COR-L47 (cell line): ENCODE data around the gene BPGM.
A peak's percentile ranks its signal among the peaks of the same experiment; 100 is the strongest.

ENCODE experiments used
- DNase-seq: peaks from one replicate; lab custom pipeline; 2025; lab: John Stamatoyannopoulos, UW

Gene BPGM

DNA sequence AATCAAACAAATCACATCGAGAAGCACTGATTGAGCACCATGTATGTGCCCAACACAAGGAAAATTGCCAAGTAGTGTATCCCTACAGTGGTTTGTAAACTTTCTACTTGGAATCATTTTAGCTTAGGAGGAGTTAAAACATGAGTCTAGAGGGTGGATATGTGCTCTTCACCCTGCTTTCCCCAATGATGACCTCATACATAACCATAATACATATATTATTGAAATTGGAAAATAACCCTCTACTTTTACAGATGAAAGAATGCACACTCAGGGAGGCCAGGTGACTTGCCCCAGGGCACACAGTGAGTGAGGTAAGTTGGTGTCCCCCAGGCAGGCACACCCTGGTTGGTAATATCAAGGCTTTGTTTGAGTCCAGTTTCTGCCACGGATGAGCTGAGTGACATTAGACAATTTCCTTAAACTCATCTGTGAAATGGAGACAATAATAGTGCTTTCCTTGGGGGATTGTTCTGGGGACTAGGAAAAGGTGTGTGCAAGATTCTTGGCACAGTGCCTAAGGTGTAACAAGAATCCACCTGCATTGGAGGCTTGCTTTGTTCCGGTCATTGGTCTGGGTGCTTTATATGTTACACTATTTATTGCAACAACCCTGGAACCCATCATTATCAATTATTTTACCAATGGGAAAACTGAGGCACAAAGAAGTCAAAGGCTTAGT lies 50.7 kb downstream of the BPGM start:
- no peak for DNase-seq

DNA sequence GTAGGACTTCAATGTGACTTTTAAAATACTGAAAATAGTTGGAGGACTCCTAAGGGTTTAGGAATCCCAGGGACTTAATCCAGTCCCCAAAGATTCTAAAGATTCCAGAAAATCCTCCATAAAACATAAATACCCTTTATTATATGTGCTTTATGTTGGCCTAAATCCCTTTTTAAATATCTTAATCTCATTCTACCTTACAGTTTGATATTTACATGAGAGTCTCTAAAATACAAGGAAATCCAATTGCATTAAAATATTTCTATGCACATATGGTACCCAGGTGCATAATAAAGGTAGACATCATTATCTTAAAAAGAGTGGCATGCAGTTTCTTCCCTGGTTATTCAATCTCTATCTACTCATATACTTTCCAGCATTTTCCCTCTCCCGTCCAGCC lies 51.8 kb downstream of the BPGM start:
- no peak for DNase-seq

DNA sequence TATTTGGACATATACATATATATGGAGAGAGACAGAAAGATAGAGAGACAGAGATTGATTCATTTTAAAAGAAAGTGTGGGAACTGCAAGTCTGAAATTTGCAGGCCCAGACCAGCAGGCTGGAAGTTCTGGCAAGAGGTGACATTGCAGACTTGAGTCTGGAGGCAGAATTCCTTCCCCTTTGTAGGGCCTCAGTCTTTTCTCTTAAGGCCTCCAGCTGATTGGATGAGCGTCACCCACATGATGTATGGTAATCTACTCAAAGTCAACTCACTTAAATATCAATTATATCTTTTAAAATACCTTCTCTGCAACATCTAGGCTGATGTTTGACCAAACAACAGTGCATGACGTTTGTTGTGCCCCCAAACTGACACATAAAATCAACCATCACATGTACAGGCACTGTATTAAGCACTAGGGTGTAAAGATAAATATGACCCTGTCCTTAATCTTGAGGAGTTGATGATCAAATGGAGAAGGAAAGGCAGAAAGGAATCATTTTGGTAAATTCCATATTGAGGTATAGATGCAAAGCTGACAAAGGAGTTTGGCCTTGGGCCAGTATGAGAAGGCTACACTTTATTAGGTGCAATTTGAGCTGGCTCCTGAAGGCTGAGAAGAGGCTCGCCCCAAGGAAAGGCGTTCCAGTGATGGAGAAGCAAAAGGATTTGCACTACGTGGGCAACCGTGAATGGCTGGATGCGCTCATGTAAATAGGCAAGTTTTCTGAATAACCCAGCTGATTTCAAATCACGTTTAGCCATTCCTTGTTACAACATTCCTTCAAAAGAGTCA lies 52.6 kb downstream of the BPGM start:
- no peak for DNase-seq

DNA sequence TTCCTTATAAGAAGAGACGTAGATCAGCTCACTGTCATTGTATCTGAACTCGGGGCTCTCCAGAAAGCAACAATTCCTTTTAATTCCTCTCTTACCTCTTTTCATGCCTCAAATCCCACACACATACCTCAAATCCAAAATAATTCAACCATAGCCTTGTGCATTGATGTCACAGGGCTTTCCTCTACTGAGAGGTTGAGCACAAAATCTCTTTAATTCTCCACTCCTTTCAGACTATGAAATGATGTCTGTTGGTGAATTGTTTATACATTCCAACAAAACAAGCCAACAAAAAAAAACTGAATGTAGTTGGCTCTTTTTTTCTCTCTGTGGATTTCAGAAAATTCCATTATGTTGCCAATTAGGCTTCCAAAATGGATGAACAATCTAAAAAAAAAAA lies 53.2 kb downstream of the BPGM start:
- no peak for DNase-seq

DNA sequence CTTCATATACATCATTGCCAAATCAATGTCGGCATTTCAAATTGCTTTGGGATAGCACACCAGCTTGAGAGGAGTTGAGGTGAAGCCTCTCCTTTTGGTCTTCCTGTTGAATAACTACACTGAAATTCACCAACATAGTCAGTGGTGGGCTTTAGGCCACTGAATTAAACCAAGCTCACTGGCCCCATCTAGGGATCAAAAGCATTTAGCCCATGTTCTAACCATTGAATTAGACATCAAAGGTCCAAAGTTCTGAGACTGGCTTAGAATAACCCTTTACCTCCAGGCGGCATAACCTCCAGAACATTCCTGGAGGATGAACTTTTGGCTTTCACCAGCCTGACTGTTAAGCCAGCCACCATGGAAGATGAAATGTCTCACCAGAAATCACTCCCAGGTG lies 54.6 kb downstream of the BPGM start:
- DNase-seq = peak; percentile 24

DNA sequence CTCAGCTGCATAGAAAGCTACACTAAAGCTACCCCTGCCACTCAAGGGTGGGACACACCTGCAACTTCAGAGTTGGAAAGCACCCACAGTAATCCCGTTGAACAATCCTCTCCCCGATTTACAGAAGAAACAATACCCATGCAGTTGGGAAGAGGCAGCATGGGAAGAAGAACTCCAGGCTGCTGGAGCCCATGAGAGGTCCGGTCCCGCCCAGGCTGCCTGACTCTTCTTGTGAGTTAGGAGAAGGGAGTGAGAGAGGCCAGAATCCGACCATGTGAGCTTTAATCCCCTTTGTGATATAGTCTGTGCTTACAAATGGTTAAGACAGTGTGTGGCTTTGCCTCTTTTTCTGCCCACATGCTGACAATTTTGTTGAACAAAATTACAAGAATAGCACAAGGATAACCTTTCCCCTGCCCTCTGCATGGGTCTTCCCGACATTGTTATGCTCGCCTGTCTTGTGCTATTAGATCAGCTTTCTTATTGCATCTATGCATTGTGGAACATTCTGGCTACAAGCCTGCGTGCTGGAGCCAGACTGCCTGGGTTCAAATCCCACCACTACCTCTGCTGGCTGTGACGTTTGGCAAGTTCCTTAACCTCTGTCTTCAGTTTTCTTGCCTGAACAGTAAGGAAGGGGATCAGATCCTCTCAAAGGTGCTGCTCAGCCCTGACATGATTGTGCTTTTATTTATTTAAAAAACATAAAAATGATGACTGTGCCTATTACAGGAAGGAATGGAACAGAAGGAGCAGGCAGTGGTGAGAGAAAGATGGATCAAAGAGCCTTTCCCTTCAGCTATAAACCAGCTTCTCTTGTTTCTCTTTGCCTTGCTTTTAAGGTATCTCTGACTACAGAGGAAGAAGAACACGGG lies 56.0 kb downstream of the BPGM start:
- no peak for DNase-seq

DNA sequence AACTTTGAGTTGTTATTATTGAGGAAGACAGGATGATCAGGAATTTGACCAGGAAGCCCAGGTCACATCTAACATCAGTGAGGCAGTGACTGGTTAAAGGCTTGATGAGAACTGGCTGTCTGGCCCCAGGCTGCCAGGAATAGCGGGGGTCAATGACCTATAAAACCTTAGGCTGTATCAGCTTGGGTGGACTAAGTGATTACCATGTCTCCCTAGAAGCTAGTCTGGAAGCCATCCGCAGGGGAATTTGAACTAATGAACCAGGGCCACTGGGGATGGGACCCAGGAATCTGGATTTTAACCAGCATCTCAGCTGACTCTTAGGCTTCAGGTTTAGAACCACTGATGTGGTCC lies 56.6 kb downstream of the BPGM start:
- no peak for DNase-seq

DNA sequence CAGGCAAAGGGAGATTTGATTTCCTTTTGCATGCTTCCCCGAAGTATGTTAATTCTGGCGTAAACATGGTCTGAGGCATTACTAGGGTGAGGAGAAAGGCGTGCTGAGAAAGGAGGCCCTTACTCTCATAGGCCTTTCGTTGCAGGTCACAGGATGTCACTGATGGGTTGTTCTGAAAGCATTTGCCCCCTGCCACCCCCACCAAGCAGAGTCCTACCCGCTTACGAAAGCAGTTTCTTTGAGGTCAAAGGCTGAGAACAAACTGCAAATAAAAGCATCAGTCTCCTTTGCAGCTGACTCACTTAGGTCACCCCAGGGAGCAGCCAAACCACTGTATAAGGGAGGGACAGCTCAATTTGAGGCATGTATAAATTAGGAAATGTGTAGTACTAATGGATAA lies 57.1 kb downstream of the BPGM start:
- DNase-seq = no peak

DNA sequence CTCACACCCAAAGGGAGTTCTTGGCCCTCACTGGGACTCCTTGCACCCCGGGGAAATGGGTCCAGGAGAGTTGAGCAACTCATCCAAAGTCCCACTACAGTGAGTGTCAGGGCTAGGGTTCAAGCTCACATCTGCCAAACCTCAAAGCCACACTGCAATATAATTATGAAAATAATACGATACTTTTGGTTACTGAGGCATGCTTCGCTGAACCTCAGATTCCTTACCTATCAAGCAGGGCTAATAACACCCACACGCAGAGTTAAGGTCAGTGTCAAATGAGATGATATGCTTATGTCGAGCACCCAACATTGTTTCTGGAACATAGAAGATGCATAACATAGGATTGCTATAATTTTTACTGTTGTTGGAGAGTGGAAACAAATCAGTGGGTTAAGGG lies 58.2 kb downstream of the BPGM start:
- no peak for DNase-seq

DNA sequence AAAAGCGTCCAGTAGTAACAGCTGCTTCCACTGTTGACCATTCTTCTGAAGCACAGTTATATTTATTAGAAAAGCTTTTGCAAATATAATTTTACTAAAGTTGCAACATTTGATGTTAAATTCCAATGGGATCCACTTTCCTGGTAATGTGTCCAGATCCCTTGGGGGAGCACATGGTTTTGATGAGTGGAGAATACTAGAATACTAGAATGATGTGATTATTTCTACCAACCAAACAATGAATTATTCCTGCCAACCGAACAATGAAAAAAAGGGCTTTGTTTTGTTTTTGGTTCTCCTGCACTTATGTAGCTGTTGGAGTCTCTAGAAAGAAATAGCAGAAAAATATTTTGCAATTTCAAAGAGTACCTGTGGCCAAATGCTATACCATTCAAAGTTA lies 59.1 kb downstream of the BPGM start:
- DNase-seq = no peak

DNA sequence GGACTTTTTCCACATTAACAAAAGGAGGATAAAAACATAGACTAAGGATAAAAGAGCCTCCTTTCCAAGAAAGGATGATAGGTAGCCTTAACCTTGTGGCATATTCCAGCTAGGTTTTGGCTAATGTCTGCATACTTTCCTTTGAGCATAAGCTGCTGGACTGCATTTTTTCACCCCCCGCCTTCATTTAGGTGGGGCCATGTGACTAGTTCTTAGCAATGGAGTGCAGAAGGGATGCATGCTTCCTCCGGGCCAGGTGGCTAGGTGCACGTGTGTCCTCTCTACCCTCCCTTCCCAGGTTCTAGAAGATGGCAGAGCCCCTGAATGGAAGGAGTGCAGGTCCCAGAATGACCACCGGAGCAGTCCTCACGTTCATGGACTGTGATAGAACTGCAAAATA lies 59.8 kb downstream of the BPGM start:
- no peak for DNase-seq

DNA sequence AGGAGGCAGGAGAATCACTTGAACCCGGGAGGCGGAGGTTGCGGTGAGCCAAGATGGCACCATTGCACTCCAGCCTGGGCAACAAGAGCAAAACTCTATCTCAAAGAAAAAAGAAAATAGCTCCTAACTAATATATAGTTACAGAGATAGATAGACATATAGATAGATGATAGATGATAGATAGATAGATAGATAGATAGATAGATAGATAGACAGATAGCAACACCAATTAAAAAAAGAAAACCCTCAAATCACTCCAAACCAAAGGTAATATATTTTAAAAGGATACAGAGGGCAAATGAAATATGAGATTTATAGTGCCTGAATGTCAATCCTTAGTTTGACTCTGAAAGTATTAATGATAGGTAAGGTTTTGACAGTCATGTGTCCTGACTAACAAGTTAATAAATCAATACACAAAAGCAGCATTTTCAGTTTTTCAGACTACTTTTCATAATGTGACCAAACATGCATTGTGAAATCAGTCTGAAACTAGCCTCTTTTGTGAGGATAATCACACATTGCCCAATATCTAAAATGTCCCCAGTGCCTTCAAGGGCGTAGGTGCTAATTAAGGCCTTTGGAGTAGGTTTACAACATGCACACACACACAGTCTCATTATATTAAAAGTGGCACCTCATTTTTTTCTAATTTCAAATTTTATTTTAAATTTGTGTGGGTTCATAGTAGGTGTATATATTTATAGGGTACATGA lies 61.2 kb downstream of the BPGM start:
- DNase-seq = no peak

DNA sequence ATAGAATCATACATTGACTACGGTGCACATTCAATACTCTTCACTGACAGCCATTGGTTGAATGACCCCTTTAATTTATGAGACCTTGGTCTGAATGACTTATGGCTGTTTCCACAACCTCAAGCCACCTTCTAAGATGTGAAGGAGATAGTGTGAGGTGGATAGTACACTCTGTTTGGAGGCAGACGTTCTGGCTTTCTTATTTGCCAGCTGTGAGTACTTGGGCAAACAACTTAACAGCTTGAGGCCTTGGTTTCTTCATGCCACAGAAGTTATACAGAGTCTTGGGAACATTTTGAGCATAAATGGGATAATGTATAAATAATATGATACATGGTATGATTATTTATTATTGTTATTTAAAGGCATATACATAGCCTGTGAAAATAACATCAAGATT lies 62.0 kb downstream of the BPGM start:
- DNase-seq = no peak

DNA sequence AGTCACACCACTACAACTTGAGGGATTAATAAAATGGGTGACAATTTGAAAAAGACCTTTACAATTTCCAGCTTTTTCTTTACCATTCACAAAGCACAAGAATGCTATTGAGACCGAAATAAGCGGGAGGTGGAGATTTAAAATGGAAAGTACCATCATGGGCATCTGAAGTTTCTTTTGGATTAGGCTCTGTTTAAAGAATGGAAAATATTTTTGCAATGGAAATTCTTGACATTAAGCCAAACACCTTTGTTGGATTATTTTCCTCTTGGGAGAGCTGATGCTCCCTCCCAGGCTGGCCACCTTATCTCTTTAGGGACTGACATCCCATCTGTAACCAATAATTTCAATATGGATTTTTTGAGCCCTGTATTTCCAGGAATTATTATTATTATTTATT lies 62.5 kb downstream of the BPGM start:
- DNase-seq = no peak

DNA sequence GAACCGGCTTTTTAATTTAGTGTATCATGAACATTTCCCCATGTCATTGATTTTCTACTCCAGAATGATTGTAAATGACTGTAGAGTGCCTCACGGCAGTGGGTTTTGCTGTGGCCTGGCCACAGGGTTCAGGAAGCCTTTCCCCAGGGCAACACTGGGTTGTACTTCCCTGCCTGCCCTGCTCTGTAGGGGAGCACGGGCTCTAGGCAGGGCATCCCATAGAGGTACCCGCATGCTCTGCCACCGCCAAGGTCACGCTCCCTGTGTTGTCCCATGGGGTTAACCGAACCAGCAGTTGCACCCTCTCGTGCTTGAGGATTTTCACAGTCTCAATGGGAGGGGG lies 63.8 kb downstream of the BPGM start:
- no peak for DNase-seq

DNA sequence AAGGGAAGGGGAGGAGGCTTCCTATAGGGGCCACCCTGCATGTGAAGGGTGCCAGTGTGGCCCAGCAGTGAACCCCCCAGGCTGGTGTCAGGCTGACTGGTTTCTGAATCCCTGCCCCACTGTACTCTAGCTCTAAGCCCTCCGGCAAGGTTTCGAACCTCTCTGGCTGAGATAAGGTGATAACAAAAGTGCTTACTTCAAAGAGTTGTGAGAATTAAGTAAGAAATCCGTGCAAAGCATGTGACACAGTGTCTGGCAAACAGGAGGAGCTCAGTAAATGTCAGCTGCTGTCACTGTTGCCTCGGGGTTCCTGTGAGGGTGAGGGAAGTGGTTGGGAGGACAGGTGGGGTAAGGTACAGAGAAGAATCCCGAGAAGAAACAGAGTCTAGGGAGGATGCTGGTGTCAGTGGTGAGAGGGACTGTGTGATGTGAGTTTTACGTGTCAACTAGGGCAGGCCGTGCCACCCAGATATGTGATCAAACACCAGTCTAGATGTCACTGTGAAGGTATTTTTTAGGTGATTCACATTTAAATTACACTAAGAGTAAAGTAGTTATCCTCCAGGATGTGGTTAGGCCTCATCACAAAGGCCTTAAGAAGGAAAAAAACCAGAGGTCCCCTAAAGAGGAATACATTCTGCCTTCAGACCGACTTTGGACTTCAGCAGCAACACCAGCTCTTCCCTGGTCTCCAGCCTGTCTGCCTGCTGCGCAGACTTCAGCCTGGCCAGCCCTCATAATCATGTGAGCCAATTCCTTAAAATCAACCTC lies 64.4 kb downstream of the BPGM start:
- no peak for DNase-seq

DNA sequence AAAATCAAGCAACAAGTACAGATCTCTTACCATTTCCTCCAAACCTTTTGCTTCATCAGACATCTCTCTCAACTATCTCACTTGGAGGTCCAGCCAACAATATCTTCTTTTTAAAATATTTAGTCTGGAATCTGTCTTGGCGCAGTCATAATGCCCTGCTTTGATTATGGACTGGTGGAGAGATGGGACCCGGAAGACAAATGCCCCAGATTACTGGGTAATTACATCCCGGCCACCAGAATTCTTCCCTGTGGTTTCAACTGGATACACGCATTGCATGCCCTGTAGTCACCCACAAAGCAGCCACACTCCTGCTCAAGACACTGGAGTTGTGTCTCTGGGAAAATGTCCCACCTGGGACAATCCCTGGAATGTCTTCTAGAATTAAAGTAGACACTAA lies 65.5 kb downstream of the BPGM start:
- DNase-seq = no peak

DNA sequence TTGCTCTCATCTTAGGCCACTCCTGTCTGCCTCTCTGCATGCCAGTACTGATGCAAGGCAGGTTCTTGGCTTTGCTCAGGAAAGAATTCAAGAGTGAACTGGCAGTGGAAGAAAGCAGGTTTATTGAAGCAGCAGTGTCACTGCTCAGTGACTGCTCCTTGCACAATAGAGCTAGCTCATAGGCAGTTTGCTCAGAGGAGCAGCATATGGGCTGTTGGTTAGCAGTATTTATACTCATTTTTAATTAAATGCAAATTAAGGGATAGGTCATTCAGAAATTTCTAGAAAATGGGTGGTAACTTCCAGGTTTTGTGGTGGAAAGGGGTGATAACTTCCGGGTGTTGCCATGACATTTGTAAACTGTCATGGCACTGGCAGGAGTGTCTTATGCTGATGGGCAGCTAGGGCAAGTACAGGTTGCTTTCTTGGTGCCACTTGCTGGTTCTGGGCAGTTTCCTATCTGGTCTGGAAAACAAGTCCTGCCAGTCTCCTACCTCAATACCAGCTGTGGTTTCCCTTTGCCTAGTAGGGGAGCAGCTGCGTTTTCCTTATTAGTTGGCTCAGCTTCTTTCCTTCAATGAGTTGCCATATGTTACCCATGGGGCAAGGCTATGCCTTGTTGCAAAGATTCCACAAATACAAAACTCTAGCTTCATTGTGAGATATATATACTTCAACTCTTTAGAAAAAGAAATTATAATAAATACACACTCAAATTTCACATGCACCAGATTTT lies 68.0 kb downstream of the BPGM start:
- DNase-seq = no peak

DNA sequence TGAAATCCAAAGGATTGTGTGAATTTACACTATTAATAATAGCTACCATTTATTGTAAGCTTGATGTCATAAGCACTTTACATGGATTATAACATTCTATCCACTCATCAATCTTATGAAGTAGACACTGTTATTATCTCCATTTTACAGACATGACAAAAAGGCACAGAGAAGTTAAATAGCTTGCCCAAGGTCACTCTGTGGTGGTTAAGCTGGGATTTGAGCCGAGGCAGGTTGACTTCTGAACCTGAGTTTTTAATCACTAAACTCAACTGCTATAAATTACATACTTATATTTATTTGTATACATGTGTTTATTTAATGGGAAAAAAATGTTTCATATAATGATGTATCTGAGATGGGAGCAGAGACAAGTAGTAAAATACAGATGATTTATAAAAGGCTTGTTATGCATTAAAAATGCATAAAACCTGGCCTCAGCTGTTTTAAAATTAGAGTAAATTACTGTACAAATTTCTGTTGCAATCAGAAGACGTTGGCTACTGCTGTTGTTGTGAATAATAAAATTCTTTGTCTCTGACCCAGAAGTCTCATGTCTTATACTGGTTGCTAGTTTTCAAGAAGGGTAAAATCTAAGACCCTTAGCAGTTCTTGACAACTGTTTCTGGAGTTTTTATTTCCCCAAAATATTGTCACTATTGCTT lies 71.7 kb downstream of the BPGM start:
- no peak for DNase-seq
